ENCODE measurements around the gene MYL12B. TPM values are rescaled to one million over a fixed set of nuclear protein-coding genes. Genes with fewer than 3 reads are reported as not detected.

MYL12B gene
- total RNA-seq, 4 donors from 2014 or later = 362 to 430 (median 386) TPM

- TF ChIP-seq POLR2A (IDR thresholded peaks at IDR 0.05) = no peak
- no peak for TF ChIP-seq CTCF (IDR thresholded peaks at IDR 0.05)
- 8 to 12% methylated on average over 4 of the region's 4 CpGs for WGBS, 2 donors
- Histone ChIP-seq H3K27ac (no peak overlapping the region), H3K36me3 (no peaks in the 10 kb centered on the region), H3K4me3 (no peak overlapping the region), H3K4me1 (peaks cover 0 to 9% (median 5%) of the 10 kb centered on the region in 3 donors), H3K9me3 (no peaks in the 10 kb centered on the region), H3K27me3 (no peaks in the 10 kb centered on the region)
- intact Hi-C loops (cut with DNase I) = no loop called here
- no peak for DNase-seq
Observed at GRCh38 chr18:3323900-3324299, 62.0 kb downstream of the MYL12B start.

Other genes with a start within 250 kb of the MYL12B start
- 10 to 100 TPM in 2 of 4 donors, 1 to 10 TPM in 2; 7.2 to 17.9 (median 12.6) TPM for gene LPIN2, start 249.0 kb upstream of the MYL12B start, total RNA-seq
- gene MYOM1, start 42.2 kb upstream of the MYL12B start, total RNA-seq = 1 to 10 TPM in 1 of 4 donors, under 1 TPM in 3; 0.23 to 2.5 (median 0.52) TPM
- 100 to 1,000 TPM; 281 to 361 (median 317) TPM for gene MYL12A, start 14.3 kb upstream of the MYL12B start, total RNA-seq
- 10 to 100 TPM; 37.3 to 75.7 (median 57.0) TPM for gene TGIF1, start 188.0 kb downstream of the MYL12B start, total RNA-seq